Mesodermal cell (in vitro differentiated cells): Measurements from ENCODE around the gene MAD1L1.

Experiments
- H3K27ac ChIP-seq: 2 replicates; pipeline ENCODE4 v1.7.0; 2013; ENCODE audit warnings: mild to moderate bottlenecking, low read depth, low read length, moderate library complexity; ENCODE audit not compliant: severe bottlenecking
- H3K36me3 ChIP-seq: 2 replicates; pipeline ENCODE4 v1.7.1; 2013; ENCODE audit warnings: mild to moderate bottlenecking, low read length, moderate library complexity; ENCODE audit not compliant: control insufficient read depth, insufficient read depth
- H3K4me1 ChIP-seq: one replicate; pipeline ENCODE4 v1.7.1; 2013; ENCODE audit warnings: mild to moderate bottlenecking, low read length; ENCODE audit not compliant: insufficient read depth, control insufficient read depth, poor library complexity, severe bottlenecking
- H3K4me3 ChIP-seq: 2 replicates; pipeline ENCODE4 v1.7.0; 2013; ENCODE audit warnings: low read length, control low read depth, mild to moderate bottlenecking; ENCODE audit not compliant: insufficient read depth, poor library complexity, severe bottlenecking; ENCODE audit errors: extremely low read depth
- H3K9me3 ChIP-seq: 2 replicates; pipeline ENCODE4 v1.7.1; 2013; ENCODE audit warnings: mild to moderate bottlenecking, low read length, moderate library complexity; ENCODE audit not compliant: control insufficient read depth
- WGBS, 2 experiments: methylation state at CpG; one replicate each; pipeline ENCODE4 v1.1.5; 2013; ENCODE audit warnings: missing lambda C conversion rate in 2 of 2; ENCODE audit not compliant: insufficient coverage in 2 of 2; 5-methylcytosine and 5-hydroxymethylcytosine counted together

MAD1L1 gene

GRCh38 chr7:2251381-2251780, 18.6 kb upstream of the MAD1L1 start:
- Histone ChIP-seq H3K36me3 (peaks cover 24% of the 10 kb centered on the region), H3K4me3 (no peak overlapping the region), H3K4me1 (peaks cover 13% of the 10 kb centered on the region), H3K9me3 (no peaks in the 10 kb centered on the region), H3K27ac (no peak overlapping the region)
- WGBS, 2 experiments = 82 to 95% methylated on average over 7 to 9 of the region's 10 CpGs

- peaks cover 18% of the 10 kb centered on the region for H3K36me3 ChIP-seq
- H3K27ac ChIP-seq = no peak overlapping the region
- no peak overlapping the region for H3K4me3 ChIP-seq
- H3K9me3 ChIP-seq = no peaks in the 10 kb centered on the region
- 90 to 95% methylated on average over 19 to 26 of the region's 27 CpGs for WGBS, 2 experiments
- H3K4me1 ChIP-seq = peaks cover 13% of the 10 kb centered on the region
Observed at GRCh38 chr7:2249744-2250323, 17.1 kb upstream of the MAD1L1 start.

GRCh38 chr7:2248984-2249694, 16.4 kb upstream of the MAD1L1 start:
- Histone ChIP-seq H3K9me3 (no peaks in the 10 kb centered on the region), H3K4me1 (peaks cover 13% of the 10 kb centered on the region), H3K4me3 (no peak overlapping the region), H3K36me3 (peaks cover 12% of the 10 kb centered on the region), H3K27ac (no peak overlapping the region)
- WGBS, 2 experiments = 85 to 93% methylated on average over 18 to 23 of the region's 24 CpGs

- no peak overlapping the region for H3K4me3 ChIP-seq
- 86% methylated on average over 28 to 32 of the region's 36 CpGs for WGBS, 2 experiments
- H3K9me3 ChIP-seq = no peaks in the 10 kb centered on the region
- peaks cover 20% of the 10 kb centered on the region for H3K4me1 ChIP-seq
- H3K27ac ChIP-seq = no peak overlapping the region
- peaks cover 12% of the 10 kb centered on the region for H3K36me3 ChIP-seq
Observed at GRCh38 chr7:2247141-2247995, 14.6 kb upstream of the MAD1L1 start.

GRCh38 chr7:2245883-2246675, 13.3 kb upstream of the MAD1L1 start:
- 87 to 93% methylated on average over 19 to 21 of the region's 22 CpGs for WGBS, 2 experiments
- peaks cover 20% of the 10 kb centered on the region for H3K4me1 ChIP-seq
- no peak overlapping the region for H3K27ac ChIP-seq
- no peaks in the 10 kb centered on the region for H3K9me3 ChIP-seq
- H3K4me3 ChIP-seq = no peak overlapping the region
- peaks cover 7% of the 10 kb centered on the region for H3K36me3 ChIP-seq

GRCh38 chr7:2244404-2244995, 11.8 kb upstream of the MAD1L1 start:
- no peak overlapping the region for H3K27ac ChIP-seq
- no peak overlapping the region for H3K4me3 ChIP-seq
- WGBS, 2 experiments = 93 to 95% methylated on average over 20 to 22 of the region's 25 CpGs
- H3K36me3 ChIP-seq = peaks cover 17% of the 10 kb centered on the region
- H3K4me1 ChIP-seq = peaks cover 21% of the 10 kb centered on the region
- H3K9me3 ChIP-seq = no peaks in the 10 kb centered on the region

DNA sequence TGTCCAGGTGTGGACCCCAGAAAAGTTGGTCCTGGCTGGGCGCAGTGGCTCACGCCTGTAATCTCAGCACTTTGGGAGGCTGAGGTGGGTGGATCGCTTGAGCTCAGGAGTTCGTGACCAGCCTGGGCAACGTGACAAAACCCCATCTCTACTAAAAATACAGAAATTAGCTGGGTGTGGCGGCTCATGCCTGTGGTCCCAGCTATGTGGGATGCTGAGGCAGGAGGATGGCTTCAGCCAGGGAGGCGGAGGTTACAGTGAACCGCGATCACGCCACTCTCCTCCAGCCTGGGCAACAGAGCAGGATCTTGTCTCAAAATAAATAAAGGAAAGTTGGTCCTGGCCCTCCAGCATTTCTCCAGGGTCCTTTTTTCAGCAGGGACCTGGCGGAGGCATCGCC, 10.7 kb upstream of the MAD1L1 start:
- WGBS, 2 experiments = 90 to 98% methylated on average over 6 to 9 of the region's 12 CpGs
- H3K4me1 ChIP-seq = peaks cover 10% of the 10 kb centered on the region
- peaks cover 26% of the 10 kb centered on the region for H3K36me3 ChIP-seq
- no peak overlapping the region for H3K27ac ChIP-seq
- H3K9me3 ChIP-seq = no peaks in the 10 kb centered on the region
- no peak overlapping the region for H3K4me3 ChIP-seq

- peaks cover 9% of the 10 kb centered on the region for H3K4me1 ChIP-seq
- 7 to 20% methylated on average over 15 to 18 of the region's 21 CpGs for WGBS, 2 experiments
- H3K27ac ChIP-seq = peak overlapping the region; percentile 49
- peaks cover 29% of the 10 kb centered on the region for H3K36me3 ChIP-seq
- H3K4me3 ChIP-seq = peak overlapping the region; percentile 96
- no peaks in the 10 kb centered on the region for H3K9me3 ChIP-seq
Observed at GRCh38 chr7:2242541-2243429, 10.0 kb upstream of the MAD1L1 start.

- peaks cover 38% of the 10 kb centered on the region for H3K36me3 ChIP-seq
- H3K4me3 ChIP-seq = peak within 1 kb of the TSS; percentile 96
- H3K9me3 ChIP-seq = no peaks in the 10 kb centered on the region
- WGBS, 2 experiments = 0 to 1% methylated on average over 55 to 63 of the region's 81 CpGs
- peak within 1 kb of the TSS; percentile 49 for H3K27ac ChIP-seq
- H3K4me1 ChIP-seq = peaks cover 17% of the 10 kb centered on the region
Observed at GRCh38 chr7:2241580-2242540, 9.1 kb upstream of the MAD1L1 start, which contains the start of the genes MRM2 and NUDT1. Gene MRM2, minus strand, starts transcription at chr7:2242205. Its CDS starts 36 bp downstream, at chr7:2242169. Gene NUDT1, plus strand, starts transcription at chr7:2242226. Its CDS starts 2,349 bp downstream, at chr7:2244575.
